HepG2 (cell line): ENCODE results near the gene KRTAP5-4. TPM values are rescaled to one million over a fixed set of nuclear protein-coding genes. Genes with fewer than 3 reads are reported as not detected.

Experiments
- BCLAF1 ChIP-seq: fragments of 450-650 bp; IDR thresholded peaks from 2 replicates; pipeline ENCODE4 v1.6.1; 2017; ENCODE audit warnings: mild to moderate bottlenecking
- GABPB1 ChIP-seq: IDR thresholded peaks from 2 replicates; pipeline ENCODE4 v1.6.1; 2016; ENCODE audit warnings: mild to moderate bottlenecking, missing genetic modification reagents, moderate library complexity, missing compliant biosample characterization
- GRHL1 ChIP-seq: sonication (generic); formaldehyde crosslinking; conservative IDR thresholded peaks from 2 replicates; pipeline ENCODE4 v1.8.0; 2022; ENCODE audit warnings: missing genetic modification reagents
- HMGXB4 ChIP-seq, 2 experiments: sonication (generic) in 1 of 2; formaldehyde crosslinking in 1 of 2; IDR thresholded peaks; 2 replicates each; pipeline versions ENCODE4 v1.4.0 to v1.6.1; 2018 to 2020; ENCODE audit warnings: missing genetic modification reagents in 2 of 2, borderline replicate concordance in 1 of 2, low read depth in 1 of 2, mild to moderate bottlenecking in 1 of 2, missing biosample characterization in 1 of 2
- MIER3 ChIP-seq: IDR thresholded peaks from 2 replicates; pipeline ENCODE4 v1.6.1; 2016; ENCODE audit warnings: missing compliant biosample characterization, borderline replicate concordance
- NPAS2 ChIP-seq: sonication (generic); formaldehyde crosslinking; IDR thresholded peaks from 2 replicates; pipeline ENCODE4 v1.8.0; 2022; ENCODE audit warnings: mild to moderate bottlenecking, missing genetic modification reagents, borderline replicate concordance
- RXRA ChIP-seq: sonication (generic); formaldehyde crosslinking; IDR thresholded peaks from 2 replicates; pipeline ENCODE4 v1.5.1; 2020; ENCODE audit warnings: missing genetic modification reagents
- TFDP1 ChIP-seq: IDR thresholded peaks from 2 replicates; pipeline ENCODE4 v1.6.1; 2016; ENCODE audit warnings: missing compliant biosample characterization, missing genetic modification reagents, borderline replicate concordance
- YEATS4 ChIP-seq: sonication (generic); formaldehyde crosslinking; IDR thresholded peaks from 2 replicates; pipeline ENCODE4 v1.4.0; 2020; ENCODE audit warnings: missing genetic modification reagents, borderline replicate concordance
- ZBTB2 ChIP-seq: sonication (generic); formaldehyde crosslinking; IDR thresholded peaks from 2 replicates; pipeline ENCODE4 v1.8.0; 2022; ENCODE audit warnings: low read depth, missing genetic modification reagents
- ZBTB7B ChIP-seq: sonication (generic); formaldehyde crosslinking; IDR thresholded peaks from 2 replicates; pipeline ENCODE4 v1.4.0; 2020; ENCODE audit warnings: missing genetic modification reagents
- ZNF124 ChIP-seq: sonication (generic); formaldehyde crosslinking; IDR thresholded peaks from 2 replicates; pipeline ENCODE4 v1.4.0; 2020; ENCODE audit warnings: missing genetic modification reagents
- ZNF235 ChIP-seq: sonication (generic); formaldehyde crosslinking; IDR thresholded peaks from 2 replicates; pipeline ENCODE4 v1.8.1; 2023; ENCODE audit warnings: mild to moderate bottlenecking, missing genetic modification reagents, borderline replicate concordance
- ZNF441 ChIP-seq: sonication (generic); formaldehyde crosslinking; IDR thresholded peaks from 2 replicates; pipeline ENCODE4 v1.7.0; 2021; ENCODE audit warnings: missing genetic modification reagents, borderline replicate concordance
- ZNF543 ChIP-seq: sonication (generic); formaldehyde crosslinking; IDR thresholded peaks from 2 replicates; pipeline ENCODE4 v1.4.0; 2020; ENCODE audit warnings: mild to moderate bottlenecking, missing genetic modification reagents
- ZNF547 ChIP-seq: sonication (generic); formaldehyde crosslinking; IDR thresholded peaks from 2 replicates; pipeline ENCODE4 v1.5.1; 2020; ENCODE audit warnings: mild to moderate bottlenecking, missing genetic modification reagents
- ZNF775 ChIP-seq: sonication (generic); formaldehyde crosslinking; IDR thresholded peaks from 2 replicates; pipeline ENCODE4 v1.4.0; 2020; ENCODE audit warnings: missing genetic modification reagents, mild to moderate bottlenecking, moderate library complexity, borderline replicate concordance
- polyA plus RNA-seq, 8 experiments: library from polyadenylated mRNA; depleted of rRNA in 3 of 8; stranded (reverse) in 7 of 8; unstranded in 1 of 8; fragments of >200 nt; fragmentation: Illumina TruSeq in 4 of 8; extraction: Trizol in 4 of 8; gene quantifications; 2 replicates each; pipeline versions ENCODE4 v1.2.1 to v1.2.3, GENCODE V29; 2011 to 2016; ENCODE audit warnings: low read depth in 4 of 8, missing spikeins in 1 of 8, mixed read lengths in 1 of 8; ENCODE audit not compliant: insufficient read depth in 1 of 8
- total RNA-seq, 5 experiments: library from RNA; depleted of rRNA; stranded (reverse); fragments of >200 nt; fragmentation: Illumina TruSeq; extraction: Trizol; gene quantifications; 2 replicates each; pipeline ENCODE4 v1.2.3, GENCODE V29; 2016; ENCODE audit warnings: low read depth in 1 of 5
- TF ChIP-seq, protein P1 (sequence below): sonication (generic); formaldehyde crosslinking; IDR thresholded peaks from 2 replicates; pipeline ENCODE4 v1.5.1; 2020; ENCODE audit warnings: missing genetic modification reagents, mild to moderate bottlenecking, borderline replicate concordance

Gene KRTAP5-4
- total and polyA plus RNA-seq, 2 of the 13 experiments (the other 11 are each of a cell fraction or from before 2014, with no cell fraction given), result not detected

GRCh38 chr11:1640076-1640946 is 18.4 kb upstream of the KRTAP5-4 start (continued):
- no peak for TF ChIP-seq ZBTB2
- TF ChIP-seq ZNF124, result no peak
- TF ChIP-seq TFDP1 (CRISPR knock-in tag), result peak; percentile 34; the same call in 1 of the 2 replicates
- no peak for TF ChIP-seq GRHL1 (CRISPR knock-in tag)
- no peak for TF ChIP-seq BCLAF1
- TF ChIP-seq ZBTB7B (CRISPR knock-in tag), result 0 out of 2 replicates have a peak, but pooled peaks have one; percentile 18
- TF ChIP-seq NPAS2 (CRISPR knock-in tag), result no peak
- TF ChIP-seq ZNF775 (CRISPR knock-in tag), result no peak
- no peak for TF ChIP-seq MIER3
- peak; percentile 59; the same call in 1 of the 2 replicates for TF ChIP-seq GABPB1
- TF ChIP-seq ZNF547 (CRISPR knock-in tag), result no peak
- no peak for TF ChIP-seq ZNF441 (CRISPR knock-in tag)
- TF ChIP-seq ZNF543 (CRISPR knock-in tag), result no peak
- no peak for TF ChIP-seq ZNF235
- TF ChIP-seq YEATS4 (CRISPR knock-in tag), result no peak
- no peak for TF ChIP-seq HMGXB4 (CRISPR knock-in tag; IDR thresholded peaks at IDR 0.05; ENCODE audit: borderline replicate concordance in 1 of 2, low read depth in 1 of 2)
- TF ChIP-seq, protein P1, sequence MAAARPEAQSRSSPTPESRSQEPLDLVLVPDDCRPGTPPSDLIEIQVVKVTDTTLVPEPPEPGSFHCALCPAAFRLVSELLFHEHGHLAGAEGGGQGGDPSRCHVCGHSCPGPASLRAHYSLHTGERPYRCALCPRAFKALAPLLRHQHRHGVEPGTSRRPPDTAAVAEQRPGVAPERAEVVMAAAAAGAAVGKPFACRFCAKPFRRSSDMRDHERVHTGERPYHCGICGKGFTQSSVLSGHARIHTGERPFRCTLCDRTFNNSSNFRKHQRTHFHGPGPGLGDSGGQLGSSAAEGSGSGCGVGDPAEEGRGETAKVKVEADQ, result no peak
- no peak for TF ChIP-seq RXRA (CRISPR knock-in tag)
